ENCODE data around the gene SLC9A1.

The SLC9A1 gene

DNA sequence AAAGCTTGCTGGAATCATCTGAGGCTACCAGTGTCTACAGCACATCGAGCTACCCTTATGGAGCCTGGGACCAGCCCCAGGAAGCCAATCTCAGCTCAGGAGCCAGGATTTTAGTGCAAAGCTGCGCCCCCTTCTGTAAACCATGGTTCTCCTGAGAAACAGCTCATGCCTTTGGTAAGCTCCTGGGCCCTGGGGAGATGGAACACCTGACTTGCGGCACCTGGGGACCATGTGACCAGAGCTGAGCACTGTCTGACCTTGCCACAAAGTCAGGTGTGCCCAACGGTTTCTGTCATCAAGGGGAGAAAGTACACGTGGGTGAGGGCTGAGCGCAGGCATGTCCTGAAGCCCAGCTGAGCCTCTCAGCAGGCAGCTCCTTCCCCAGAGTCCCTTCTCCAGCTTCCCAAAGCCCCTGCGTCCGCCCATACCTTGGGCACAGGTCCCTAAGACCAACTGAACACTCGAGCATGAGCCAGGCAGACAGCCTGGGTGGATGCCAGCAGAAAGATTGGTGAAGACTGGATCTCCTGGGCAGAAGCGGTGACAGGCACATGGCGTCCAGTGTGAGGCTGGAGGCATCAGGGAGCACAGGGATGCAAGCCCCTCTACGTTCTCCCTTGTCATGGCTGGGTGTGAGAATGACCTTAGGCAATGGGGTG is 84.4 kb downstream of the SLC9A1 start:
- DNase-seq (ENCODE audit: low read depth): no peak

- no peak for DNase-seq (ENCODE audit: low read depth)
Observed at GRCh38 chr1:27068922-27069321, 86.0 kb downstream of the SLC9A1 start.

GRCh38 chr1:27065999-27066630 is 88.8 kb downstream of the SLC9A1 start:
- DNase-seq (ENCODE audit: low read depth): no peak

DNA sequence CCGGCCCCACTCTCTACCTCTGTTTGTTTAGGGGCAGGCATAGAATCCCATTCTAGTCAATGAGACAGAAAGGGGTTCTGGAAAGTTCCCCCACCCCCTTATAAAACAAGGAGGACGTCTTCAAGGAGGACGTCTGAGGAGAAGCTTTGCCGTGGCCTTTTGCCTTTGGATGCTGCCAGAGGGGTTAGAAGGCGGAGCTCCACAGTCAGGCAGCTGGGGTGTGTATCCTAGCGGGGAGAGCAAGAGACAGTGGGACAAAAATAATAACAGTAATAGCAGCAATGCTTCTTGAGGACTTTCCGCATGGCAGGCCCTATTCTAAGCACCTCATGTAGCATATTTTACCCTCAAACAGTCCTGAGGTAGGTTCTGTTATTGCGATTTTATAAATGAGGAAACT is 94.0 kb downstream of the SLC9A1 start:
- no peak for DNase-seq (ENCODE audit: low read depth)

- no peak for DNase-seq (ENCODE audit: low read depth)
Observed at GRCh38 chr1:27058966-27059669, 95.8 kb downstream of the SLC9A1 start.

GRCh38 chr1:27057801-27058625 is 96.9 kb downstream of the SLC9A1 start:
- DNase-seq (ENCODE audit: low read depth): no peak

- no peak for DNase-seq (ENCODE audit: low read depth)
Observed at GRCh38 chr1:27057389-27057788, 97.5 kb downstream of the SLC9A1 start.

DNA sequence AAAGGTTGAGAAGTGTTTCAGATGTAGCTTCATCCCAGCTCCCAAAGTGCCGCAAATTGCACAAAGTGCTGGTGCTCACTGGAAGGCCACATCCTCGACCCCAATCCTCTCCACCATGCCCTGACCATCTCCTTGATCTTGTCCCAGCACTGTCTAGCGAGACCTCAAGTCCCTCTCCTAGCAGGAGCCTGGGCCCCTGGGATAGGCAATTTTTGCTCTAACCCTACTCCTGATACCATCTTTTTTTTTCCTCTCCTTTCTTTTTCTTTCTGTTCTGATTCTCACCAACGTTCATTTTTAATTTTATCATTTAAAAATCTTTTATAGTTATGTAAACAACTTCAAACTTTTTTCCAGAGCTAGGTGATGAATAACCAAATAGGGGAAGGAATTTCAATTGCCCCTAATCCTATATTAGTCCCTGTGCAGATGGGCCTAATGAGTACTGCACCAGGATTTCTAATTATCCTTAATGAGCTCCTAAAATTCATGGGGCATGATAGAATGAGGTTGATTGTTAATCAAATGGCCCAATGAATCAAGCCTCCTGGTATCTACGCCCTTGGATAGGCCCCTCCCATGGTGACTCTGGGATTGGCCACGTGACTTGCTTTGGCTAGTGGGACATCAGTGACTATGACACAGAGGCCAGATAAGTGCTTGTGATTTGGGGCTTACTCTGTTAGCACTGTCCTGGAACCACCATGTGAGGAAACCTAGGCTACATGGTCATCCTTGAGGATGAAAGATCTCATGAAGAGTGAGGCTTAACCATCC is 100.8 kb downstream of the SLC9A1 start:
- no peak for DNase-seq (ENCODE audit: low read depth)

DNA sequence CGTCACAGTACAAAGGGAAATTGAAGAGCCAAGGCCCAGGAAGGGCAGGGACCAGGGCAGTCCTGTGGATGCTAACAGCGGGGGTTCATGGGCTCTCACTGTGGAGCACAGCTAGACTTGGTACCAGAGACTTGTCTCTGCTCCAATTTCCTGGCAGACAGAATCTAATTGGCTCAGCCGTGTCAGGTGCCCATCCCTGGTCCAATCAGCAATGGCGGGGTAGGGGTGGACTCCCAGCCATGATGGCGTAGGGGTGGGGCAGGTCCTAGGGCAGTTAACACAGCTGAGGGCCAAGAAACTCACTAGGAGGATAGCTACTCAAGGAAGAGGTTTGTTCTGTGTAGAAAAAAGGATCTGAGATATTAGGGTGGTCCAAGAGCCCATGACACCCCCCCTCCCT is 102.4 kb downstream of the SLC9A1 start:
- no peak for DNase-seq (ENCODE audit: low read depth)

DNA sequence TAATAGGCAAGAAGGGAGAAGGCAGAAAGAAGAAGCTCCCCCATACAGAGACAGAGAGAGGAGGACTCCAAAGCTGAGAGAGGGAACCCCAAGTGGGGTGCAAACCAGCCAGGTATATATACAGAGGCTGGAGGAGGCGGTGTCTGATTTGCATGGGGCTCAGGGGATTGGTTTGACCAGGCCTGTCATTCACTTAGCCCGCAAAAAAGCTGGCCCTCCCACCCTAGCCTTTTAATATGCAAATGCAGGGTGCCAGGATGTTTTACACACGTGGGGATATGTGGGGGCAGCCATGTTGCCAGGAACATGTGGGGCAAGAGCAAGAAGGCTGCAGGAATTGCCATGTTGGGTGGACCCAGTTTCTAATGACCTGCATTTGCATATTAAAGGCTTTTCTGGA is 105.3 kb downstream of the SLC9A1 start:
- DNase-seq (ENCODE audit: low read depth): no peak

DNA sequence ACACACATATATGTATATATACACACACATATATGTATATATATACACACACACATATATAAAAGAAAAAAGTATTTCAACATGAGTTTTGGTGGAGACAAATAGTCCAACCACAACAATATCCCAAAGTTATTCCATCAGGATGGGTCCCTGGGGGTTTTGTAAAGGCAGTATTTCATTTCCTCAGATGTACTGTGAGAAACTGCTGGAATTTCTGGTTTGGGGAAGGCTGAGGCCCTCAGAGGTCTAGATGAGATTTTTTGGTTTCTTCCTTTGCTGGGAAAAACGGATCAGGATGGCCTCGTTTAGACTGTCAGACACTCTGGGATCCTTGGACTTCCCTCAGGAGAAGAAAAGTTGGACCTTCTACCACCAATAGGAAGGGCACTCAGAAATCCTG is 105.8 kb downstream of the SLC9A1 start:
- DNase-seq (ENCODE audit: low read depth): no peak

Measured in HS-27A (cell line).